Thyroid gland (tissue), 4 donors: ENCODE data around the gene ATAD3B.

Source experiments
- POLR2A ChIP-seq, 2 donors: fragments of 450-650 bp; IDR thresholded peaks; one replicate each; pipeline ENCODE4 v1.6.1; 2017; ENCODE audit warnings: antibody characterized with exemption in 2 of 2, mild to moderate bottlenecking in 2 of 2, moderate library complexity in 1 of 2
- TF ChIP-seq, protein P1 (sequence below), 6 experiments: fragments of 200-600 bp in 3 of 6; fragments of 450-650 bp in 3 of 6; sonication (generic) in 3 of 6; IDR thresholded peaks; one replicate each; pipeline ENCODE4 v1.5.1; 2016 to 2019; ENCODE audit warnings: antibody characterized with exemption in 6 of 6, mild to moderate bottlenecking in 2 of 6, inconsistent platforms in 1 of 6, moderate library complexity in 1 of 6

DNA sequence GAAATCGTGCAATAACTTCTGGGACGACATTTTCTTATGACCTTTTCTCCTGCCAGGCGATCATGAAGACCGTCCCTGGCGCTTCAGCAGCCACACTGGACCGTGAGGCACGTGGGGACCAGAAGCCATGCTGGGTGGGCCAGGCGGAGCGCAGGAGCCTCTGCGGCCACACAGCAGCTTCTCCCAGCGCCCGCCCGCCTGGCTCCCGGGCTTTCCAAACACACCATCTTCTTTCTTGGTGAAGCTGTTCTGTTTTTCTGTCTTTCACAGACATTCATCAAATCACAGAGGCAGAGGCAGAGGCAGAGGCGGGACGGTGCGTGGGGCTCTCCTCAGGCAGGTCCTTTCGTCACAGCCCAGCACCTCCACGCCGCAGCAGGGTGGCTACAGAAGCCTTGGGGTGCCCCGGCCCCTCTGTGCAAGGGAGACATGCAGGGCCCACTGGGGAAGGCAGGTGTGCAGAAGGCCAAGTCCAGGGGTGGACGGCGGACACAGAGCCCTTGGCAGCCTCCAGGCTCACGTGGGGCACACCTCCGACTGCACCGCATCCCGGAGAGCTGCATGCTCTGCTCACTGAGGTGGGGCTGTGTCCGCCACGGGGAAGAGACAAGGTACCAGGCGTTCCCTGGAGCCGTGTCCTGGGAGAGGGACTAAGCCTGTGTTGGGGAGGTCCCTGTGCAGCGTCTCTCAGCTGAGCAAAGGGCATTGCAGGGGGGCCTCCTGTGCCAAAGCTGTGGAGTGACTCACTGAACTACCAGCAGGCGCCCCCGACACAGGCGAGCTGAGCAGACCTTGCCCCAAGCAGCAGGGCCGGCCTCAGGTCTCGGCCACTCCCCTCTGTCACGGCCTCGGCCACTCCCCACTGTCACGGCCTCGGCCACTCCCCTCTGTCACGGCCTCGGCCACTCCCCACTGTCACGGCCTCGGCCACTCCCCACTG, 71.5 kb downstream of the ATAD3B start:
- TF ChIP-seq, protein P1, sequence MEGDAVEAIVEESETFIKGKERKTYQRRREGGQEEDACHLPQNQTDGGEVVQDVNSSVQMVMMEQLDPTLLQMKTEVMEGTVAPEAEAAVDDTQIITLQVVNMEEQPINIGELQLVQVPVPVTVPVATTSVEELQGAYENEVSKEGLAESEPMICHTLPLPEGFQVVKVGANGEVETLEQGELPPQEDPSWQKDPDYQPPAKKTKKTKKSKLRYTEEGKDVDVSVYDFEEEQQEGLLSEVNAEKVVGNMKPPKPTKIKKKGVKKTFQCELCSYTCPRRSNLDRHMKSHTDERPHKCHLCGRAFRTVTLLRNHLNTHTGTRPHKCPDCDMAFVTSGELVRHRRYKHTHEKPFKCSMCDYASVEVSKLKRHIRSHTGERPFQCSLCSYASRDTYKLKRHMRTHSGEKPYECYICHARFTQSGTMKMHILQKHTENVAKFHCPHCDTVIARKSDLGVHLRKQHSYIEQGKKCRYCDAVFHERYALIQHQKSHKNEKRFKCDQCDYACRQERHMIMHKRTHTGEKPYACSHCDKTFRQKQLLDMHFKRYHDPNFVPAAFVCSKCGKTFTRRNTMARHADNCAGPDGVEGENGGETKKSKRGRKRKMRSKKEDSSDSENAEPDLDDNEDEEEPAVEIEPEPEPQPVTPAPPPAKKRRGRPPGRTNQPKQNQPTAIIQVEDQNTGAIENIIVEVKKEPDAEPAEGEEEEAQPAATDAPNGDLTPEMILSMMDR (IDR thresholded peaks at IDR 0.05), result no peak
- TF ChIP-seq POLR2A (IDR thresholded peaks at IDR 0.05), result no peak
